Effector memory CD8-positive, alpha-beta T cell (primary cell): ENCODE data around the gene HRG.
"Not testable (repeated sequence)": the region's sequence is repeated elsewhere in the genome, so short reads cannot be mapped to it uniquely, and the experiment has no call there.

Experiments
- ATAC-seq: fragments of 150-1000 bp; cut with Tn5 transposase; replicated peaks from 2 replicates; pipeline ENCODE4 v1.10.0; 2021; ENCODE audit warnings: mild to moderate bottlenecking, moderate library complexity
- DNase-seq, 3 experiments: peaks; one replicate each; pipeline ENCODE4 v3.0.0; 2021
- H3K27ac Mint-ChIP-seq, 2 donors: one replicate each; pipeline ENCODE4 v1.8.0; 2022; ENCODE audit warnings: mild to moderate bottlenecking in 2 of 2, mixed read lengths in 2 of 2, moderate library complexity in 2 of 2
- H3K27me3 Mint-ChIP-seq, 2 donors: one replicate each; pipeline ENCODE4 v1.8.0; 2022; ENCODE audit warnings: mixed read lengths in 2 of 2
- H3K36me3 Mint-ChIP-seq: one replicate; pipeline ENCODE4 v1.8.0; 2022; ENCODE audit warnings: mild to moderate bottlenecking, moderate library complexity, mixed read lengths; ENCODE audit not compliant: insufficient read depth
- H3K4me1 Mint-ChIP-seq, 2 donors: one replicate each; pipeline ENCODE4 v1.8.0; 2022; ENCODE audit warnings: low read depth in 2 of 2, mixed read lengths in 2 of 2
- H3K4me3 Mint-ChIP-seq, 2 donors: one replicate each; pipeline ENCODE4 v1.8.0; 2022; ENCODE audit warnings: mild to moderate bottlenecking in 2 of 2, mixed read lengths in 2 of 2, moderate library complexity in 2 of 2
- H3K9me3 Mint-ChIP-seq, 2 donors: one replicate each; pipeline ENCODE4 v1.8.0; 2022; ENCODE audit warnings: mixed read lengths in 2 of 2

Gene HRG

DNA sequence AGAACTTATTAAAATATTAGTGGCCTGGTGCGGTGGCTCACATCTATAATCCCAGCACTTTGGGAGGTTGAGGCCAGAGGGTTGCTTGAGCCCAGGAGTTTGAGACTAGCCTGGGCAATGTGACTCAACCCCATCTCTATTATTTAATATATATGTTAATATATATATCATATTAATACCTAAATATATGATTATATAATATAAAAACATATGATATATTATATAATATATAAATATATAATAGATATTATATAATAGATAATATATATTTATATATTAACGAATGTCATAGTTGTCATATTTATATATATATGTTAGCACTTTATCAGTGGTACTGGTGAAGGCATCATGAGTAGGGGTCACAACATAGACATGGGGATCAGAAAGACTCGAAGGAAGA is 5.2 kb downstream of the HRG start:
- Mint-ChIP-seq H3K36me3 (peaks cover 3% of the 10 kb centered on the region), H3K4me3 (no peak overlapping the region), H3K27me3 (peaks cover 29 to 37% of the 10 kb centered on the region in 2 donors), H3K4me1 (no peaks in the 10 kb centered on the region), H3K27ac (no peak overlapping the region), H3K9me3 (no peaks in the 10 kb centered on the region)
- no peak for DNase-seq
- no peak for ATAC-seq

DNA sequence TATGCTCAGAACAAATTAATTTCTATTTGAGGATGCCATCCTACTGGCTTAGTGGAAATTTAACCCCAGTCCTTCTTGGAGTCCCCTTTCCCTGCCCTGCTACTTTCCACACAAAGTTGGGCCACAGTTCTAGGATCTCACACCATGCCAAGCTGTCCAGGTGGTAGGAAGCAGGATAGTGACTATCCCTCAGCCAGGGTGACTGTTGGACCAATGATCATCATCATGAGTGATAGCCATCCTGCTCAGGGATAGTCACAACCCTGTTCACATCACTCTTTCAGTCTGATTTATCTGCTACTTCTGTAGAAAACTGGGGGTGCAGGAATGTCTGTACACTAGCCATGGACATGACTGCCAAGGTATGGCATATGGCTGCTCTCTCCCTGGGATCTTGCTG is 12.8 kb downstream of the HRG start:
- Mint-ChIP-seq H3K9me3 (no peaks in the 10 kb centered on the region), H3K36me3 (peaks cover 3% of the 10 kb centered on the region), H3K27ac (no peak overlapping the region), H3K27me3 (peaks cover 71 to 88% of the 10 kb centered on the region in 2 donors), H3K4me1 (no peaks in the 10 kb centered on the region), H3K4me3 (no peak overlapping the region)
- ATAC-seq (no peak), DNase-seq (no peak)

DNA sequence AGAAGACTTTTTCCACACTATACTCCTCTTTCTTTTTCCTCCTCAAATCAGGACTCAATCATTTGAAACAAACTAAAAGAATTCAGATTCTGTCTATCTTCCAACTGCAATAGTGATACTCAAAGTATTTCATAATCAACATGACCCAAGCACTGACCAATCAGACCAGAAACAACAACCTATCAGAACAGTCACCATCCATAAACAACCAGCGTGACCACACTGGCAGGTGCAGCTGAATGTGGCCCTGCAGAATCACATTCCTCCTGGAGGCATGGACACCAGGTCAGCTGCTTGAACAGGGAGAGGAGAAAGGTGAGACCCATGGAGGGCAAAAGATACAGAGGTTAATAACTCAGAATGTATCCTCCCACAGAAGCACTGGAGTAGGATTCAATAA is 13.3 kb downstream of the HRG start:
- peaks cover 68 to 86% of the 10 kb centered on the region in 2 donors for H3K27me3 Mint-ChIP-seq
- H3K4me3 Mint-ChIP-seq = no peak overlapping the region
- no peak overlapping the region for H3K27ac Mint-ChIP-seq
- DNase-seq (no peak), ATAC-seq (no peak)
- no peaks in the 10 kb centered on the region for H3K9me3 Mint-ChIP-seq
- peaks cover 3% of the 10 kb centered on the region for H3K36me3 Mint-ChIP-seq
- H3K4me1 Mint-ChIP-seq = no peaks in the 10 kb centered on the region

- Mint-ChIP-seq H3K4me1 (peaks cover 2 to 8% of the 10 kb centered on the region in 2 donors), H3K36me3 (no peaks in the 10 kb centered on the region), H3K9me3 (peaks cover 8 to 9% of the 10 kb centered on the region in 2 donors), H3K27me3 (peaks cover 67 to 83% of the 10 kb centered on the region in 2 donors), H3K4me3 (no peak overlapping the region), H3K27ac (no peak overlapping the region)
- ATAC-seq (no peak), DNase-seq (no peak)
Measured at GRCh38 chr3:186680869-186681268, 15.1 kb downstream of the HRG start.

DNA sequence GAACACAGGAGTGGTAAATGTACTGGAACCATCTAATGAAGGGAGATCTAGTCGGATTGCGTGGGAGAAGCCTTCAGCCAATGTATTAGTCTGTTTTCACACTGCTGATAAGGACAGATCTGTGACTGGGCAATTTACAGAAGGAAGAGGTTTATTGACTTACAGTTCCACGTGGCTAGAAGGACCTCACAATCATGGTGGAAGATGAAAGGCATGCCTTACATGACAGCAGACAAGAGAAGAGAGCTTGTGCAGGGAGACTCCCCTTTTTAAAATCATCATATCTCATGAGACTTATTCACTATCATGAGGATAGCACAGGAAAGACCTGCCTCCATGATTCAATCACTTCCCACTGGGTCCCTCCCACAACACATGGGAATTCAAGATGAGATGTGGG is 17.0 kb downstream of the HRG start:
- Mint-ChIP-seq H3K4me1 (peaks cover 12 to 16% of the 10 kb centered on the region in 2 donors), H3K9me3 (peaks cover 8 to 9% of the 10 kb centered on the region in 2 donors), H3K27me3 (peaks cover 50 to 66% of the 10 kb centered on the region in 2 donors), H3K36me3 (no peaks in the 10 kb centered on the region), H3K27ac (no peak overlapping the region), H3K4me3 (no peak overlapping the region)
- DNase-seq = no peak
- ATAC-seq = no peak

- H3K9me3 Mint-ChIP-seq = peaks cover 8 to 9% of the 10 kb centered on the region in 2 donors
- ATAC-seq (no peak), DNase-seq (no peak)
- peaks cover 12 to 16% of the 10 kb centered on the region in 2 donors for H3K4me1 Mint-ChIP-seq
- no peak overlapping the region for H3K4me3 Mint-ChIP-seq
- H3K27ac Mint-ChIP-seq = no peak overlapping the region
- H3K27me3 Mint-ChIP-seq = peaks cover 43 to 58% of the 10 kb centered on the region in 2 donors
- no peaks in the 10 kb centered on the region for H3K36me3 Mint-ChIP-seq
Measured at GRCh38 chr3:186683979-186684378, 18.2 kb downstream of the HRG start.

GRCh38 chr3:186686475-186686874 is 20.7 kb downstream of the HRG start:
- ATAC-seq = peak; percentile 82
- H3K4me3 Mint-ChIP-seq, H3K36me3 Mint-ChIP-seq, H3K27ac Mint-ChIP-seq, H3K9me3 Mint-ChIP-seq: not testable (repeated sequence)
- Mint-ChIP-seq H3K27me3 (peaks cover 29 to 43% of the 10 kb centered on the region in 2 donors), H3K4me1 (peaks cover 16 to 25% of the 10 kb centered on the region in 2 donors)
- DNase-seq = peak in 2 of 3 experiments; percentile 2 to 10

DNA sequence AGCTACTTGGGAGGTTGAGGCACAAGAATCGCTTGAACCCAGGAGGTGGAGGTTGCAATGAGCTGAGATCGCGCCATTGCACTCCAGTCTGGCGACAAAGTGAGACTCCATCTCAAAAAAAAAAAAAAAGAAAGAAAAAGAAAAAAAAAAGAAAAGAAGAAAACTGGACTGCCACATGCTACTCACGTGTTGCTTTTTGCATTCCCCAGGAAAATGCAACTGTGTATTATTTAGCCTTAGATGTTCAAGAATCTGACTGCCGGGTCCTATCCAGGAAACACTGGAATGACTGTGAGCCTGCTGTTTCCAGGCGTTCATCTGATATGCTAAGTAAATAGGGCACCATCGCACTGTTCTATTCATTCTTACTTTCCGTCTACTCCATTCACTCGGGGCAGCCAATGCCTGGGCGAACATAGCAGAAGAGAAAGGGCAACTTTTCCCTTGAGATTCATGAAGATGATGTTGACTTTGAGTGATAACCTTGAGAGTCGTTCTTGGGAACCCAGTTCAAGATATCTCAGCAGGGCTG is 21.4 kb downstream of the HRG start:
- Mint-ChIP-seq H3K4me1 (peaks cover 23 to 30% of the 10 kb centered on the region in 2 donors), H3K36me3 (no peaks in the 10 kb centered on the region), H3K27ac (no peak overlapping the region), H3K27me3 (peaks cover 28 to 36% of the 10 kb centered on the region in 2 donors), H3K4me3 (no peak overlapping the region), H3K9me3 (peaks cover 8 to 9% of the 10 kb centered on the region in 2 donors)
- ATAC-seq (no peak), DNase-seq (no peak)

DNA sequence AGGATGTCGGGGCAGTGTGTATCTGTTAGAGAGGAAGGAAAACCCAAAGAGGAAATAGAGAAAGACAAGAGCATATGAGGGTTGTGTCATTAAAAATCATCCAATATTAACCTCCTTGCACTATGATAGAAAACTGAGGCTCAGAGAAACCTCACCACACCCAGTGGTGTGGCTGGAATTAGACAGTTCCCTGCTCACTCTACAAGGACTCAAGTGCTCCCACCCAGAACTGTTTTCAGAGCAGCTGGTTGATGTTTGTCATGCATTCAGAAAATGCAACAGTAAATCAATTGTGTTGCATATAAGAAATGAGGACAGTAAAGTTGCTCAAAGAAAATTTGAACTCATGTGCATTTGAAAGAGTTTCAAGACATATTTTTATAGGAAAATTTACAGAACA is 24.5 kb downstream of the HRG start:
- H3K4me1 Mint-ChIP-seq = peaks cover 24 to 32% of the 10 kb centered on the region in 2 donors
- not testable (repeated sequence) for ATAC-seq, H3K4me3 Mint-ChIP-seq, H3K27ac Mint-ChIP-seq, H3K36me3 Mint-ChIP-seq, DNase-seq, H3K9me3 Mint-ChIP-seq
- H3K27me3 Mint-ChIP-seq = peaks cover 11 to 14% of the 10 kb centered on the region in 2 donors

DNA sequence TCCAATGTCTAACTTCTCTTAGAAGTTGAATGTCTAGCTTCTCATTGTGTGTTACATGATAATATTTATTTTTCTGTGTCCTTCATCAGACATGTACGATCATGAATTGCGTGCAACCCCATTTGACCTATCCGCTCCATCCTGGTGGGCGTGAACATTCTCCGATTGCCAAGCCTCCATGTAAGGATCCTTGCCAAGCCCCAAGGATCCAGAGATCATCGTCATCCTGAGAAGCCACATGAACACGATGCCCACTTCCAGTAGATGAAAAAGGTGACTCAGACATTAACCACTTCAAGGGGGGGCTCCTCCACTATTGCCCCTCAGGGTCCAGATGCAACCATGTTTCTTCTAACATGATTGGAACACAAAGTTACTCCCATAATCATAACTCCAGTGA is 25.9 kb downstream of the HRG start:
- Mint-ChIP-seq H3K27ac (no peak overlapping the region), H3K27me3 (peaks cover 6 to 9% of the 10 kb centered on the region in 2 donors), H3K4me1 (peaks cover 14 to 18% of the 10 kb centered on the region in 2 donors), H3K9me3 (no peaks in the 10 kb centered on the region), H3K4me3 (peak overlapping the region; percentile 13 to 37), H3K36me3 (no peaks in the 10 kb centered on the region)
- no peak for ATAC-seq
- no peak for DNase-seq

DNA sequence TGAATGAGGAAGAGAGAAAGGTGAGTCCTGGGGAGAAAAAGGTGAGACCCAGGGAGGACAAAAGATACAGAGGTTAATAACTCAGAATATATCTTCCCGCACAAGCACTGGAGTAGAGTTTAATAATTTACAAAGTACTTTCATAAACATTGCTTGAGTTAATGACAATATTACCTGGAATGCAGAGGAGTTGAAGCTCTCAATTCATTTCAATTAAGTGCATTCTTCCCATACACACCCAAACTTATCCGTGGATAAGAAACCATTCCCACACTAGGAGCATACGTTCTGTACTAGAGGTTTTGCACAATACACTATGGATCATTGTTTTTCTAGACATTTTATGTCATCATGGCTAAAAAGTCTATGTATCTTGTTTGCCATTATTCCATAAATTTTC is 28.0 kb downstream of the HRG start:
- Mint-ChIP-seq H3K4me3 (no peak overlapping the region), H3K4me1 (peaks cover 12 to 18% of the 10 kb centered on the region in 2 donors), H3K27ac (no peak overlapping the region), H3K9me3 (no peaks in the 10 kb centered on the region), H3K27me3 (peaks cover 6 to 9% of the 10 kb centered on the region in 2 donors), H3K36me3 (no peaks in the 10 kb centered on the region)
- no peak for ATAC-seq
- no peak for DNase-seq

- ATAC-seq = no peak
- Mint-ChIP-seq H3K36me3 (no peaks in the 10 kb centered on the region), H3K4me1 (peaks cover 12 to 18% of the 10 kb centered on the region in 2 donors), H3K4me3 (no peak overlapping the region), H3K9me3 (no peaks in the 10 kb centered on the region), H3K27ac (no peak overlapping the region), H3K27me3 (peaks cover 6 to 9% of the 10 kb centered on the region in 2 donors)
- no peak for DNase-seq
Measured at GRCh38 chr3:186694288-186695032, 28.6 kb downstream of the HRG start.

- Mint-ChIP-seq H3K36me3 (no peaks in the 10 kb centered on the region), H3K4me1 (peaks cover 7 to 9% of the 10 kb centered on the region in 2 donors), H3K9me3 (no peaks in the 10 kb centered on the region), H3K4me3 (no peak overlapping the region), H3K27me3 (peaks cover 0 to 6% of the 10 kb centered on the region in 2 donors), H3K27ac (no peak overlapping the region)
- ATAC-seq (no peak), DNase-seq (no peak)
Measured at GRCh38 chr3:186696522-186696921, 30.7 kb downstream of the HRG start.

GRCh38 chr3:186697510-186697909 is 31.7 kb downstream of the HRG start:
- Mint-ChIP-seq H3K27ac (no peak overlapping the region), H3K9me3 (no peaks in the 10 kb centered on the region), H3K27me3 (peaks cover 0 to 7% of the 10 kb centered on the region in 2 donors), H3K36me3 (no peaks in the 10 kb centered on the region), H3K4me3 (no peak overlapping the region), H3K4me1 (peaks cover 0 to 4% of the 10 kb centered on the region in 2 donors)
- ATAC-seq = no peak
- DNase-seq = no peak
